Stomach (tissue), 4 donors: ENCODE results near the gene PODXL2.
"Not testable (repeated sequence)": the region's sequence is repeated elsewhere in the genome, so short reads cannot be mapped to it uniquely, and the experiment has no call there.

ENCODE experiments used
- CTCF ChIP-seq, 7 experiments: fragments of 450-650 bp in 4 of 7; fragments of 200-600 bp in 3 of 7; sonication (generic) in 3 of 7; IDR thresholded peaks; one replicate each; pipeline ENCODE4 v1.5.1; 2016 to 2019; ENCODE audit warnings: antibody characterized with exemption in 7 of 7, control low read depth in 2 of 7, mild to moderate bottlenecking in 1 of 7
- EP300 ChIP-seq: sonication (generic); formaldehyde crosslinking; IDR thresholded peaks from one replicate; pipeline ENCODE4 v1.6.1; 2017; ENCODE audit warnings: antibody characterized with exemption
- POLR2A ChIP-seq, 4 donors: fragments of 450-650 bp; IDR thresholded peaks; one replicate each; pipeline ENCODE4 v1.6.1; 2016; ENCODE audit warnings: antibody characterized with exemption in 4 of 4, control low read depth in 2 of 4, mild to moderate bottlenecking in 1 of 4, moderate library complexity in 1 of 4

- TF ChIP-seq POLR2A (IDR thresholded peaks at IDR 0.05); EP300; CTCF (IDR thresholded peaks at IDR 0.05): not testable (repeated sequence)
Measured at GRCh38 chr3:127654993-127655392, 26.0 kb downstream of the PODXL2 start.
